Measurements from ENCODE around the gene TBX21. TPM values are rescaled to one million over a fixed set of nuclear protein-coding genes. Genes with fewer than 3 reads are reported as not detected.

Gene TBX21
- total RNA-seq, 1 donor from 2014 or later = not detected

DNA sequence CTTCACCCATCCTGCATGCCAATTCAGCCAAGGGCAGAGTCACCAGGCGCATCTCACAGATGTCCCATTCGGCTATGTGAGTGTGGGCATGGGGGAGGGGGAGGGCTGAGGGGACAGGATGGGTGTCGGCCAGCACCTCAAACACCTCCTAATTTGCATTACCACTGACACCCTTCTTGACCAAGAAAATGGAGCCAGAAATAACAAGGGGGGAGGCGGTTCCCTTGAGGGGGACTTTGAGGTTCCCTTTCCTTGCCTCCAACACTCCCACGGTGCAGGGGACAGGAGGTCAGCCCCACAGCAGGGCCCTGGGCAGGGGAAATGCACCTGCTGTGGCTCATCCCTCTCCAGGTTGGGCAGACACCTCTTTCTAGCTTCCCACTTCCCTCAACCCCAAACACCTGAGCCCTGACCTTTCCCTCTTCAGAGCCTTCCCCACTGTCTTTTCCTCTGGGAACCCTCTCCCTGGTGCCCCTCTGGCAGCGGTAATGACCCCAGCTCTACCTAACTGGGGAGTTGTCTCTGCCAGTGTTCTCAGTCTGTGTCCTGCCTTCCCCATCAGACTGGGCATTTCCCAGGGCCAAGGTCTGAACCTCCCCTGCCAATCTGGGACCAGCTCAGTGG is 18.2 kb upstream of the TBX21 start:
- no peak for DNase-seq

GRCh38 chr17:47715669-47716325 is 17.2 kb upstream of the TBX21 start:
- DNase-seq = no peak

DNA sequence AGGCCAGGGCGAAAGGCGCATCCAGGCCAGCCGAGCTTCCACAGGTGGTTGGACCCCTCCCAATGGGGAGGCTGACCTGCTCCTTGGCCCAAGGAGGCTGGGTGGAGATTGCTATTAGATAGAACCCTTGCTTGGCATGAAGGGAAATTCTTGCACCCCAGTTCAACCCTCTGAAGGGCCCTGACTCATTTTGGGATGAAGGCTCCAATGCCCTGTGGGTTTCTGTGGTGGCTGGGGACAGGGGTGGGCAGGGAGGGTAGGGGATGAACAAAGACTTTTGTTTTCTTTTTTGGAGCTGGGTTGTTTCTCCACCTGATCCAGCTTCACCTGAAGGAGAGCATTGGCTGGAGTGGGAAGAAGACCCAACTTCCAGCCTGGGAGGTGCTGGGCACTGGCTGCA is 16.7 kb upstream of the TBX21 start:
- DNase-seq = no peak

GRCh38 chr17:47717261-47717697 is 15.8 kb upstream of the TBX21 start:
- DNase-seq = no peak

GRCh38 chr17:47717979-47718621 is 14.9 kb upstream of the TBX21 start:
- no peak for DNase-seq

- DNase-seq = no peak
These were observed 14.2 kb upstream of the TBX21 start for GRCh38 chr17:47718634-47719405.

- no peak for DNase-seq
These were observed 13.5 kb upstream of the TBX21 start for GRCh38 chr17:47719411-47720152.

- no peak for DNase-seq
These were observed 12.8 kb upstream of the TBX21 start for GRCh38 chr17:47720196-47720595.

DNA sequence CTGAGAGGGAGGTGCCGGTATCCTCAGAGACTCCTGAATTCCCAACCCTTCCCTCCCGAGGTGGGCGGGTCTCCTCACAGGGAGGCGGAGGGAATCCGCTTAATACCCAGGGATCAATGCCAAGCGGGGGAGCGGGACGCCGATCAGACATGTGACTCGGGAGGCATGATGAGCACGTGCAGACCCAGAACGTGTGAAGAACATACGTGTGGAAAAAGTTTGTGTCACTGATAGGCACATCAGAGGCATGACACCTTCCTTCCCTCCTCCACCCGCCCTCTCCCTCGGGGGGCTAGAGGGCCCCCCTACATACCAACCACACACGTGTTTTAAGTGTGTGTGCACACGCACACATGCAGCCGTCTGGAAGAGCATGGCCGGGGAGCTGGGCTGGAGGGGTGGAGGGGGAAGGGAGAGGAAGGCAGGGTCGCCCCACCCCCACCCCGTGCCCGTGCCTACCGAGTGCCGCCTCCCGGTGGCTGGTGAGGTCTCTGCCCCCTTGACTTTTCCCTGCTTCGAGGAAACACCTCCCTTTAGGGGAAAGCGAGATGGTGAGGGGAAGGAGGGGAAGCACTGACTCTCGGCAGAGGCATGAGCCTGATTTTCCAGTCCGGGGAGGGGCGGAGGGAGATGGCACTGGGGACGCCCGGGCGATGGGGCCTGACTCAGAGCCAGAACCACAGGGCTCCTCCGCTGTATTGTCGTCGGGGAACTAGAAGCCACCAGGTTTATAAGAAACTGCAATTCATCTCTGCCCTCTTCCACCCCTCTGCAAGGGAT is 12.1 kb upstream of the TBX21 start:
- DNase-seq = no peak

DNA sequence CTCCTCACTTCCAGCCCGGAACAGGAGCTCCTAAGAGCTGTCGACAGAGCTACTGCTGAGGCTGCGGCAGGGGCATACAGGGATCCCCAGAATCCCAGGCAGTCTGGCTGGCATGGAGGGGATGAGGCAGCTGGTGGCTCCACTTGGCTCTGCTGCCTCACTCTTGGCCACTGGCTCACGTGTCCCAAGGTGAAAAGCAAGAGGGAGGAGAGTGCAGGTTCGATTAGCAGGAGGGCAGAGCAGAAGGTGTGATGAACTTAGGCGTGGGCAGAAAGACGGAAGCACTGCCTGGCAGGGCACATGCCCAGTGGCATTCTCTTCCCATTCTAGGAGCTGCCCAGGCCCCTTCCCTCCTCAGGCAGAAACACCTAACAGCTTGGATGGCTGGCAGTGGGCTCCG is 11.3 kb upstream of the TBX21 start:
- DNase-seq = no peak

DNA sequence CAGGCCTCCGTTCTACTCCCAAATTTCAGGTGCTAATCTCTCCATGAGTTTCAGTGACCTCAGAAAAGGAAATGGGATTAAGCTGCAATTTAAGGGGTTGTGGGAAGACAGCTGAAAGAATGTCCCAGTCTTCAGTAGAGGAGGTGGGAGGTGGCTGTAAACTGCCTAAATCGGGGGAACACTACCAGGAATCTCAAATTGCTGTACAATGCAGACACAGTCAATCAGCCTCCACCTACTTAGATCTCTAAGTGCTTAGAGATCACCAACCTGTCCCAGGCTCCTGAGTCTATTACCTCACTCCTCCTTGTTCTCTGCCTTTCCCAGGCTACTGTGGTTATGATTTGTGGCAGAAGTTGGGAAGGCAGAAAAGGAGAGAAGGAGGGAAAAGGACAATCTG is 8.3 kb upstream of the TBX21 start:
- DNase-seq = no peak

GRCh38 chr17:47725446-47726111 is 7.5 kb upstream of the TBX21 start:
- no peak for DNase-seq

GRCh38 chr17:47726796-47727703 is 6.0 kb upstream of the TBX21 start:
- DNase-seq = no peak

DNA sequence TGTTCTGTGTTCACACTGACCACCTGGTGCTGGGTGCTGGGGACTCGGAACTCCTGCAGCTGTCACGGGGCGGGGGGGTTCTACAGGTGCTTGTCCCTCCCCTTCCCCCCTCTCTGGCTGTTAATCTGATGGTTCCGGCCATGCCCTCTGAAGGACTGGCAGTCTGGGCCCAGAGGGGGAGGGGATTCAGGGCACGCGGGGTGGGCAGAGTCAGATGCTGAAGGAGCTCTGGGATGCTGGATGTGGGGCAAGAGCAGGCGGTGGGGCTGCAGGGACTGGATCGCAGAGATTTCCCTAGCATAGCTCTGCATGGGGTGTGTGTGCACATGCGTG is 5.4 kb upstream of the TBX21 start:
- no peak for DNase-seq

DNA sequence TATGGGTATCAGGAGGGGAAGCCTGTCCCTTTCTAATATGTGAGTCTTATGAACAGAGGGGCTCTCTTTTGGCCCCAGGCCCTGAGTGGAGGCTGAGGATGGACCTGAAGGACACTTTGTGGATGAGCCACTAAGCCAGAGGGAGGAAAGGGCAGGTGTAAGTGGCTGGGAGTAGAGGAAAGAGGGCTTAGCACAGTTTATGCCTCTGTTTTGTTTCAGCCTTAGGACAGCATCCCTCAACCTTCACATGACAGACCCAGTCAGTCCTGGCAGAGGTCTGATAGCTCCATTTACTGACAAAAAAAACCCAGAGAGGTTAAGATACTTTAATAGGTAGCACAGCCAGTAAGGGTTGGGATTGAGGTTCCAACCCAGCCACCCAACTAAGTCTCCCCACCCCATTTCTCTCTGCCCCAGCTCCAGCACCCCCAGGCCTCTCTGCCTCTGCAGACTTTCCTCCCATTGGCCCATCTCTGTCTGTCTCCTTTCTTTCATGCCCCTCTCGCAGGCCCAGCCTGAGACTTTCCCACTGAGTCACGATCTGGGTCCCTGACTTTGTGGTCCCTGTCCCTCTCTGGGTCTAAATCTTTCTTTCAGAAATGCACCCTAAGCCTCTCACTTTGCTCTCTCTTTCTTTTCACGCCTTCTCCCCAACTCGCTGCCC is 4.7 kb upstream of the TBX21 start:
- no peak for DNase-seq

GRCh38 chr17:47729476-47729875 is 3.6 kb upstream of the TBX21 start:
- DNase-seq = no peak

- no peak for DNase-seq
These were observed 2.4 kb upstream of the TBX21 start for GRCh38 chr17:47730681-47731080.

GRCh38 chr17:47731396-47731795 is 1.6 kb upstream of the TBX21 start:
- DNase-seq = no peak

- DNase-seq = no peak
These were observed 513 bp upstream of the TBX21 start for GRCh38 chr17:47732399-47733046.
